HepG2 (cell line): ENCODE measurements around the gene FAM20A. TPM values are rescaled to one million over a fixed set of nuclear protein-coding genes. Genes with fewer than 3 reads are reported as not detected.

Experiments
- AHDC1 ChIP-seq: sonication (generic); formaldehyde crosslinking; IDR thresholded peaks from 2 replicates; pipeline ENCODE4 v1.5.1; 2020; ENCODE audit warnings: mild to moderate bottlenecking, missing genetic modification reagents, borderline replicate concordance
- ATF6 ChIP-seq: sonication (generic); formaldehyde crosslinking; conservative IDR thresholded peaks from 2 replicates; pipeline ENCODE4 v1.4.0; 2020; ENCODE audit warnings: missing genetic modification reagents
- CEBPB ChIP-seq: IDR thresholded peaks from 2 replicates; pipeline ENCODE4 v1.6.1; 2011; ENCODE audit warnings: low read depth, low read length, improper control_type of control experiment, borderline replicate concordance
- DPF2 ChIP-seq: sonication (generic); formaldehyde crosslinking; IDR thresholded peaks from 2 replicates; pipeline ENCODE4 v1.4.0; 2020; ENCODE audit warnings: mild to moderate bottlenecking, low read depth, missing genetic modification reagents, borderline replicate concordance
- FOSL1 ChIP-seq: sonication (generic); formaldehyde crosslinking; IDR thresholded peaks from 2 replicates; pipeline ENCODE4 v1.9.0; 2021; ENCODE audit warnings: missing genetic modification reagents, borderline replicate concordance
- GPN1 ChIP-seq: sonication (generic); formaldehyde crosslinking; IDR thresholded peaks from 2 replicates; pipeline ENCODE4 v1.5.1; 2020; ENCODE audit warnings: missing genetic modification reagents, borderline replicate concordance
- MIXL1 ChIP-seq: IDR thresholded peaks from 2 replicates; pipeline ENCODE4 v1.6.1; 2016
- PHF21A ChIP-seq: sonication (generic); formaldehyde crosslinking; IDR thresholded peaks from 2 replicates; pipeline ENCODE4 v1.5.0; 2020; ENCODE audit warnings: mild to moderate bottlenecking, missing genetic modification reagents
- POLR2G ChIP-seq: fragments of 200-400 bp; formaldehyde crosslinking; IDR thresholded peaks from 2 replicates; pipeline ENCODE4 v1.6.1; 2018; ENCODE audit warnings: mild to moderate bottlenecking, low read depth, low read length, moderate library complexity
- RBM22 ChIP-seq: fragments of 200-400 bp; formaldehyde crosslinking; optimal IDR thresholded peaks from 2 replicates; pipeline ENCODE3; 2017; ENCODE audit warnings: mild to moderate bottlenecking, low read length, moderate library complexity
- SP5 ChIP-seq: IDR thresholded peaks from 2 replicates; pipeline ENCODE4 v1.6.1; 2016; ENCODE audit warnings: low read depth, borderline replicate concordance
- SUZ12 ChIP-seq: fragments of 150-350 bp; IDR thresholded peaks from 2 replicates; pipeline ENCODE4 v1.6.1; 2014; ENCODE audit warnings: low read depth, low read length
- TFDP2 ChIP-seq: sonication (generic); formaldehyde crosslinking; IDR thresholded peaks from 2 replicates; pipeline ENCODE4 v1.4.0; 2020; ENCODE audit warnings: missing genetic modification reagents
- ZFP91 ChIP-seq: sonication (generic); formaldehyde crosslinking; IDR thresholded peaks from 2 replicates; pipeline ENCODE4 v1.9.0; 2022; ENCODE audit warnings: missing genetic modification reagents, mild to moderate bottlenecking, borderline replicate concordance
- ZNF598 ChIP-seq: sonication (generic); formaldehyde crosslinking; IDR thresholded peaks from 2 replicates; pipeline ENCODE4 v1.5.1; 2020; ENCODE audit warnings: mild to moderate bottlenecking, missing genetic modification reagents, borderline replicate concordance
- ZNF776 ChIP-seq: sonication (generic); formaldehyde crosslinking; IDR thresholded peaks from 2 replicates; pipeline ENCODE4 v1.4.0; 2020; ENCODE audit warnings: mild to moderate bottlenecking, missing genetic modification reagents
- ZSCAN20 ChIP-seq: sonication (generic); formaldehyde crosslinking; IDR thresholded peaks from 2 replicates; pipeline ENCODE4 v1.4.0; 2020; ENCODE audit warnings: missing genetic modification reagents, mild to moderate bottlenecking, borderline replicate concordance
- polyA plus RNA-seq, 8 experiments: library from polyadenylated mRNA; depleted of rRNA in 3 of 8; stranded (reverse) in 7 of 8; unstranded in 1 of 8; fragments of >200 nt; fragmentation: Illumina TruSeq in 4 of 8; extraction: Trizol in 4 of 8; gene quantifications; 2 replicates each; pipeline versions ENCODE4 v1.2.1 to v1.2.3, GENCODE V29; 2011 to 2016; ENCODE audit warnings: low read depth in 4 of 8, missing spikeins in 1 of 8, mixed read lengths in 1 of 8; ENCODE audit not compliant: insufficient read depth in 1 of 8
- total RNA-seq, 5 experiments: library from RNA; depleted of rRNA; stranded (reverse); fragments of >200 nt; fragmentation: Illumina TruSeq; extraction: Trizol; gene quantifications; 2 replicates each; pipeline ENCODE4 v1.2.3, GENCODE V29; 2016; ENCODE audit warnings: low read depth in 1 of 5
- TF ChIP-seq, protein P1 (sequence below): sonication (generic); formaldehyde crosslinking; IDR thresholded peaks from 2 replicates; pipeline ENCODE4 v1.5.0; 2020; ENCODE audit warnings: missing genetic modification reagents

FAM20A gene
- total and polyA plus RNA-seq, 2 of the 13 experiments (the other 11 are each of a cell fraction or from before 2014, with no cell fraction given), result 9.3 to 20.7 TPM

DNA sequence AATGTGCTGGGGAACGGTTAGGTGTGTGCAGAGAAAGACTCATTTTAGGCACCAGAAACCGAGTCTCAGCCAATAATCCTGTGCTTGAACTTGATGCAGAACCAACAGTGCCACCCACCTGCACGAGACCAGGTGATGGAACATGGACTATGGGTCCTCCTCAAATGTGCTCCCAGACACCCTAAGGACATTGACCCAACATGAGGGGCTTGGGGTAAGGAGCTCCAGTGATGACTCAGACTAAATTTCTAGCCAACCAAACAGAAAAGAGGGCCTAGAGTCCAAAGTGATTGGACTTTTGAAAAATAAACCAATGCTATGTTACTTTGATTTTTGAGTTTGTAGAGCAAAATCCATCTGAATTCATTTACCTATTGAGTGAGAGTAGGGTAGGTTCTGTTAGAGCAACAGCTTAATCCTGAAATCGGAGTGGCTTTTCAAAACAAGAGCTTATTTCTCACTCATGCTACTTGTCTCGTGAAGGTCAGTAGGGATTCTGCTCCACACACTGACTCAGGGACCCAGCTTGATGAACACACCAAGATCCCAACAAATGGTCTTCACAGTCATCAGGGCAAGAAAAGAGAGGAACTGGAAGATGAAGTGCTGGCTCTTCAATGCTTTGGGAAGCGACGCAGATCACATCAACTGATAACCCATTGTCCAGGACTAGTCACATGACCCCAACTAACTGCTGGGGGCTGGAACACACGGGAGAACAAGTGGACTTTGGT, 21.8 kb downstream of the FAM20A start (continued):
- TF ChIP-seq ZSCAN20 (CRISPR knock-in tag) (no peak), CEBPB (no peak), PHF21A (CRISPR knock-in tag) (no peak), DPF2 (CRISPR knock-in tag) (0 out of 2 replicates have a peak, but pooled peaks have one; percentile 50), ZNF776 (CRISPR knock-in tag) (no peak), ATF6 (no peak), ZNF598 (no peak), AHDC1 (CRISPR knock-in tag) (no peak), SP5 (no peak), GPN1 (CRISPR knock-in tag) (no peak), SUZ12 (no peak), POLR2G (no peak), MIXL1 (CRISPR knock-in tag) (0 out of 2 replicates have a peak, but pooled peaks have one; percentile 9), FOSL1 (no peak), ZFP91 (no peak), TFDP2 (CRISPR knock-in tag) (no peak), RBM22 (no peak)
- TF ChIP-seq, protein P1, sequence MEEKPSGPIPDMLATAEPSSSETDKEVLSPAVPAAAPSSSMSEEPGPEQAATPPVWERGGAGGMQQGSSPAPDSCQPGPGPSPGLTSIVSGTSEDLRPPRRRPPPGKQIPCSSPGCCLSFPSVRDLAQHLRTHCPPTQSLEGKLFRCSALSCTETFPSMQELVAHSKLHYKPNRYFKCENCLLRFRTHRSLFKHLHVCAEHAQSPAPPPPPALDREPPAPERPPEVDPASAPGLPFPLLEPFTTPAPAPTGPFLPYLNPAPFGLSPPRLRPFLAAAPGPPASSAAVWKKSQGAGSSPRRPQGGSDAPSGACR (CRISPR knock-in tag), result no peak
